Amygdala (tissue), 56 donors: ENCODE results near the gene EPGN.

Source experiments
- DNase-seq, 56 donors: peaks; one replicate each; lab custom pipeline; 2025; lab: John Stamatoyannopoulos, UW

Gene EPGN

GRCh38 chr4:74307170-74307569, 1.1 kb upstream of the EPGN start:
- DNase-seq: no peak

DNA sequence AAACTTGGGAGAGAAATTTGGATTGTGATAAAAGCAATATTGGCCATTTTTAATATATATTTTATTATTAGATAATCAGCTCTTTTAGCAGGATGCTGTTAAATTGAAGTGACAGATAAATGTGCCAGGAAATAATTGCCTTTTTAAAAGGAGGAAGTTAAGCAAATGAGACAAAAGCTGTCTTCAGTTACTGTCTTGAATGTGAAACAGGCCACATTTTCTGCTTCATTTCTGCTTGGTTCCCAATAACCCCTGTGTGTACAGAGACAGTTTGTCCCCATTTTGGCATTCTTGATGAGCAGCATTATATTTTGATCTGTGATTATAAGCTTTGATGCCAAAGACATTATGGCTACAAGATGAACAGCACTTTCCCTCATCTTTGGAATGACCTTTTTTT, 953 bp downstream of the EPGN start:
- no peak for DNase-seq

DNA sequence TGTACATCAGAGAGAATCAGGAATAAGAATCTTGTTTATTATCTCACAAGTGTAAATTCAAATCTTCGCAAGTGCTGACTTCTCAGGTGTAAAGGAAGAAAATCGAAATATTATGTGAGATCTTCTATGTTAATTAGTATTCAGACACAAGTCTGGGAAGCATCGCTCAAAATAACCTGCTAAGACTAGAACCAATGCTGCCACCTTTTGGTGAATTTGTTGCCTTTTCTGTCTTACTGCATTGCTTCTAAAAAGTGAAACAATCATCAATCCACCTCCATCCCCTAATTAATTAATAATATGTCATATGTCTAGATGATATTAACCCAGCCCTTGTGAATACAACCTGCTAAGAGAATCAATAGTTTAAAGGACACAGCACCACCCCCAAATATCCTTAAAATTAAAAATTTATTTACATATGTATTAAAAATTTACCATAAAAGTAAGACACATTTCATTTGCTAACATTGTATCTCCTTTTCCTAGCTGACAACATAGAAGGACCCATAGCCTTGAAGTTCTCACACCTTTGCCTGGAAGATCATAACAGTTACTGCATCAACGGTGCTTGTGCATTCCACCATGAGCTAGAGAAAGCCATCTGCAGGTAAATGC, 3.5 kb downstream of the EPGN start:
- peak in 6 of 56 donors; percentile 1 to 49 (median 26) for DNase-seq

DNA sequence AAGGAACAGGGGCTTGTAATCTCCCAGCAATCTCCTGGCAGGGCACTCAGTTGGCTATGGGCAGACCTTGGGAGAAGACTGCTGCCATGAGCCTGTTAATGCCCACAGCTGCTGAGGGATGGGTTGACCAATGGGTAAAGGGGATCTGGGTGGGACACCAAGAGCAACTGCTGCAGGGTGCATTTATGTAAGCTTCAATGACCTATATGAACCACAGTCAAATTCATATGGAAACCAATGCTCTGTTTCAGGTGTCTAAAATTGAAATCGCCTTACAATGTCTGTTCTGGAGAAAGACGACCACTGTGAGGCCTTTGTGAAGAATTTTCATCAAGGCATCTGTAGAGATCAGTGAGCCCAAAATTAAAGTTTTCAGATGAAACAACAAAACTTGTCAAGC, 6.1 kb downstream of the EPGN start:
- DNase-seq: no peak

DNA sequence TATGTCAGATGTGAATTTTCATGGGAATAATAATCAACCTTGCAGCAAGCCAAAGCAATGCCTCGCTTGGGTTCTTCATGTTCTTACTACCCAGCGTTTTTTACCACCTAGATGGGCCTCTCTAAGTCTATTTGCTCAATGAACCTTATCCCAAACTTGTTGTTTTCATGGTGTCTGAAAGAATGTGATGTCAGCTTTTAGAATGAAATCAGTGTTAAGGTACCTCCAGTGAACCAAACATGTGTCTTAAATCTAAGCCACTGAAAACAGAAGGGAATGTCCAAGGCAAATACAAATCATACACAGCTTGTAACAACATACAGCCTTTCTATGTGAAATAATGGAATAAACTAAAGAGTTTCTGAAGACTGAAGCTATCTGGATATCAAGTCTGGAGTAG, 6.7 kb downstream of the EPGN start:
- no peak for DNase-seq

- DNase-seq: no peak
These were observed 7.1 kb downstream of the EPGN start for GRCh38 chr4:74315376-74315775.

DNA sequence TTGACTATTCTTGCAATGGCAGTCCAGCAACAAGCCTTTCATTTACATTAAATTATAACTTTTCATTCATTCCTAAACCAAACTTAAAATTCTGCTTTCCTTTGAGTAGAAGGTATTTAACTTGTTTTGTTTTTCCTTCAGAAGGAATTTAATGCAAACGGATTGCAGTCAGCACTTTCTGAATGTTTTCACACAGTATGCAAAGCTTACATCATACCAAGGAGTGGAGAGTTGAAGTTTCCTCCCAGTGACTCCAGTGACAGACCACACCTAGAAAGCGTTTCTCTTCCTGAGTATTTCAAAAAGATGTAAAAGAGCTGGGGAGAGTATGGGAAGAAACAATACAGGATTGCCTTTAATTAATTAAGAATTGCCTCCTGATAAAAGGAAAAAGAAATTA, 8.1 kb downstream of the EPGN start:
- no peak for DNase-seq

- no peak for DNase-seq
These were observed 9.5 kb downstream of the EPGN start for GRCh38 chr4:74317616-74318246.

DNA sequence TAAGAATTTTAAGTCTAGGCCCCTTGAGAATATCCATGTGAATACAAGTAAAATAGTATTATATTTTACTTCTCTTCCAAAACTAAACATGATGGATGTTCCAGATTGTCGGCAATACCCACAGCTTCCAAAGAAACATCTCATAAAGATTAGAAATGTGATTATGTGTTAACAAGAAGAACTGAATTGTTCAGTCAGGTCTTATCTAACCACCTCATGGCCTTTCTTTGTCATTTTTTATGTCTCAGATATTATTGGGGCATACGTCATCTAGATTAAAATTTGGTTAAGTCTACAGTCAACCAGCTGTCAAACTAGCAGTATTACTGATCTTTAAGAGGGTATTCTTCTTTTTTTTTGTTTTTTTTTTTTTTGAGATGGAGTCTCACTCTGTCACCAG, 10.0 kb downstream of the EPGN start:
- no peak for DNase-seq

DNA sequence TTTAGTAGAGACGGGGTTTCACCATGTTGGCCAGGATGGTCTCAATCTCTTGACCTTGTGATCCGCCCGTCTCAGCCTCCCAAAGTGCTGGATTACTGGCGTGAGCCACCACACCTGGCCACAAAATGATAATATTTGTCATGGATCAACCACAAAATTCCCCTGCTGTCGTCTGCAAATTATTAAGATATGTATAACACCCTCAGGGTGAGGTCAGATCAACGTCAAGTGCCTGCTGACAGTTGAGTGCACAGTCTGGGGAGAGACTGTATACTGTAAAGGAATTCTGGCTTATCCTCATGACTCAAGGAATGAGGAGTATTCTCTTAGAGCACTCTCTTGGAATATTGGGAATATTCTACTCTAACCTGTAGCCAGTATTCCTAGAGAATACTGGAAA, 11.2 kb downstream of the EPGN start:
- no peak for DNase-seq

- DNase-seq: peak in 6 of 56 donors; percentile 1 to 25 (median 4)
These were observed 12.4 kb downstream of the EPGN start for GRCh38 chr4:74320559-74321118.

GRCh38 chr4:74322301-74322700, 14.0 kb downstream of the EPGN start:
- DNase-seq: no peak

GRCh38 chr4:74323663-74324062, 15.4 kb downstream of the EPGN start:
- DNase-seq: no peak

GRCh38 chr4:74324262-74324661, 16.0 kb downstream of the EPGN start:
- DNase-seq: no peak

- DNase-seq: no peak
These were observed 17.6 kb downstream of the EPGN start for GRCh38 chr4:74325886-74326285.

GRCh38 chr4:74327762-74328161, 19.5 kb downstream of the EPGN start:
- DNase-seq: no peak

DNA sequence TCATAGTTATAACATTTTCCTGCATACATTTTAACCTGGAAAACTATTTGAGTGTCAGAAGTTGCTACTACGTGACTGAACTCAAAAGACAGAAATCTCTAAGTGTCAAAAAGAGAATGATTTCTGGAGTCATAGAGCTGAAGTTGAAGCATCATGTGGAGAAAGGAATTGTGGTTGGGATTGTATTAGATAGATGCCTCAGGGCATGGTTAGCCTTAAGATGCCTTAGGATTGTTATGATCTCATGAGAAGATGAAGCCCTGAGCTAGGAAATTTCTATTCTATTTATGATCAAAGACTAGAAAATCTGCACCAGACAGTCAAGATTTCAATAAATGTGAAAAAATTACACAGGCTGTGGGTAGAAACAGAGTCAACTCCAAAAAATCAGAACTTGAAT, 20.2 kb downstream of the EPGN start:
- no peak for DNase-seq

DNA sequence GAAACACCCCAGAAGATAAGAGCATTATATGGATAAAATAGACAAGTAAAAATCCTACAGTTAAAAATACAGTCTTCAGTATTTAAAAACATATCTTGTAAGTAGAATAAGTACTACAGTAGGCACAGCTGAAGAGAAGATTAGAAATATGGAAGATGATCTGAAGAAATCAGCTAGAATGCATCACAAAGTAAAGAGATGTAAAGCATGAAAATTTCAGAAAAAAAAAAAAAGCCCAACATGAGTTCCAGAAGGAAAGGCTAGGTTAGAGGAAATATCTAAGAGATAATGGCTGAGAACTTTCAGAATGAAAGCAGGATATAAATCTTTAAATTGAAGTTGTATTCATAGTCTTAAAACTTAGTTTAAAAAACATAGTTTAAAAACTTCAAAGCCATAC, 21.0 kb downstream of the EPGN start:
- no peak for DNase-seq

DNA sequence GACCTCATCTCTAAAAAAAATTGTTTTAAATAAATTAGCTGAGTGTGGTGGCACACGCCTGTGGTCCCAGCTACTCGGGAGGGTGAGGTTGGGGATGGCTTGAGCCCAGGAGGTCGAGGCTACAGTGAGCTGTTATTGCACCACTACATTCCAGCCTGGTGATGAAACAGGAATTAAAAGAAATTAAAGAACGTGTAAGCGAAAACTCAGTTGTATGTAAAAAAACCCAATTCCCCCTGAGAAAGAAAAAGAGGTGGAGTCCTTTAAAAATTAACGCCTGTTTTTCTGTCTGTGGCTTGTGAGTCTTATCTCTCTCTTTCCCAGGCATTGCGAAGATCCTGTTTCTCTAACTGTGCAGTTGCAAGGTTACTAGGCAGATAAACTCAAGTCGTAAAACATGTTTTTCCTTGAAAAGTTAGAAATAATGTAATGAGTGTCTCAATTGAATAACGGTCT, 22.1 kb downstream of the EPGN start:
- DNase-seq: no peak

DNA sequence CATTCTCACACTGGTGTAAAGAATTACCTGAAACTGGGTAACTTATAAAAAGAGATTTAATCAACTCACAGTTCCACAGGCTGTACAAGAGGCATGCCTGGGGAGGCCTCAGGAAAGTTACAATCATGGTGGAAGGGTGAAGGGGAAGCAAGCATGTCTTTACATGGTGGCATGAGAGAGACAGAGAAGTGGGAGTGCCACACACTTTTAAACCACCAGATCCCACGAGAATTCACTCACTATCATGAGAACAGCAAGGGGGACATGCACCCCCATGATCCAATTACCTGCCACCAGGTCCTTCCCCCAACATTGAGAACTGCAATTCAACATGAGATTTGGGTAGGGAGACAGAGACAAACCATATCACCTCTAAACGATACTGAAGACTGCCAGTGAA, 23.0 kb downstream of the EPGN start:
- DNase-seq: no peak

- DNase-seq: no peak
These were observed 23.7 kb downstream of the EPGN start for GRCh38 chr4:74331944-74332343.

GRCh38 chr4:74334636-74335035, 26.4 kb downstream of the EPGN start:
- DNase-seq: no peak
